ENCODE data around the gene CAPN9.

DNA sequence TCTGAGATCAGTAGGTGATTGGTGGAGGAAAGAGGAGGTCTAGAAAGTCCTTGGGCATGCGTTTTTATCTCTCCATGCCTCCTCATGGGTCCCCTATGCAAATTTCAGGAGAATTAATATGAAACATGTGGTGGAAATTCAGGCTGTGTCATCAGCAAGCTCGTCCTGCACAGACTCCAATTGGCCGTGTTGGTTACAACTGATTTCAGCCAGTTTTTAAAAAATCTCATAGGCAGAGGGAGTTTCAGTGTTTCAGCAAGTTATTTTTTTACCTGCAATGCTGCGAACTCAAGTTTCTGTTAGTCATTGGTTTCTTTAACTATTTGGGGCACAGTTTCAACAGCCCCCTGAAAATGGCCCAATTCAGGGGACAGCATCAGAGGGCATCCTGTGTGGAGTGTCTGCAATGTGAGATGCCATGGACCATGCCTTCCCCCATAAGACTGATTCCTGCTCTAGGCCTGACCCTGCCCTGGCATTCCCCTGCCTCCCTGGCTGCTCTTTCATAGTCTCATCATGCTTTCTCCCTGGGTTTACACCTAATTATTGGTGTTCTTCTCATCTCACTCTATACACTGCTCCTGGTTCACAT is 61.2 kb downstream of the CAPN9 start:
- TF ChIP-seq ZNF70 (CRISPR knock-in tag; IDR thresholded peaks at IDR 0.05) (no peak), OSR1 (CRISPR knock-in tag; IDR thresholded peaks at IDR 0.05) (no peak), ZFP3 (CRISPR knock-in tag; IDR thresholded peaks at IDR 0.05) (no peak), TOX (CRISPR knock-in tag; IDR thresholded peaks at IDR 0.05; ENCODE audit: borderline replicate concordance) (no peak), SNAI2 (CRISPR knock-in tag; IDR thresholded peaks at IDR 0.05) (no peak), ARNTL (CRISPR knock-in tag; IDR thresholded peaks at IDR 0.05; ENCODE audit: borderline replicate concordance, low read depth) (no peak), ZNF8 (CRISPR knock-in tag; IDR thresholded peaks at IDR 0.05) (no peak), PPARA (CRISPR knock-in tag; IDR thresholded peaks at IDR 0.05; ENCODE audit: borderline replicate concordance) (no peak), ZC3H10 (CRISPR knock-in tag; IDR thresholded peaks at IDR 0.05) (no peak), ZNF565 (CRISPR knock-in tag; conservative IDR thresholded peaks at IDR 0.05; ENCODE audit: low read depth) (no peak), BACH2 (CRISPR knock-in tag; IDR thresholded peaks at IDR 0.05; ENCODE audit: borderline replicate concordance) (no peak), RARB (CRISPR knock-in tag; IDR thresholded peaks at IDR 0.05) (no peak), ISL1 (CRISPR knock-in tag; IDR thresholded peaks at IDR 0.05) (no peak)
- TF ChIP-seq, protein P1, sequence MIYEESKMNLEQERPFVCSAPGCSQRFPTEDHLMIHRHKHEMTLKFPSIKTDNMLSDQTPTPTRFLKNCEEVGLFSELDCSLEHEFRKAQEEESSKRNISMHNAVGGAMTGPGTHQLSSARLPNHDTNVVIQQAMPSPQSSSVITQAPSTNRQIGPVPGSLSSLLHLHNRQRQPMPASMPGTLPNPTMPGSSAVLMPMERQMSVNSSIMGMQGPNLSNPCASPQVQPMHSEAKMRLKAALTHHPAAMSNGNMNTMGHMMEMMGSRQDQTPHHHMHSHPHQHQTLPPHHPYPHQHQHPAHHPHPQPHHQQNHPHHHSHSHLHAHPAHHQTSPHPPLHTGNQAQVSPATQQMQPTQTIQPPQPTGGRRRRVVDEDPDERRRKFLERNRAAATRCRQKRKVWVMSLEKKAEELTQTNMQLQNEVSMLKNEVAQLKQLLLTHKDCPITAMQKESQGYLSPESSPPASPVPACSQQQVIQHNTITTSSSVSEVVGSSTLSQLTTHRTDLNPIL (CRISPR knock-in tag; IDR thresholded peaks at IDR 0.05; ENCODE audit: low read depth): no peak
